GM12892 (cell line): ENCODE measurements around the gene ROBO4.

ENCODE experiments used
- POLR2A ChIP-seq: IDR thresholded peaks from 2 replicates; pipeline ENCODE4 v1.6.1; 2011; ENCODE audit warnings: low read depth, low read length, control low read depth
- POLR2AphosphoS5 ChIP-seq: IDR thresholded peaks from 2 replicates; pipeline ENCODE4 v1.6.1; 2011; ENCODE audit warnings: low read depth, low read length, control low read depth

- TF ChIP-seq POLR2A (no peak), POLR2AphosphoS5 (no peak)
Observed at GRCh38 chr11:124891373-124891861, 6.2 kb downstream of the ROBO4 start.
